ENCODE results near the gene ZC3H4.

ZC3H4 gene

GRCh38 chr19:47047272-47047762 lies 66.3 kb downstream of the ZC3H4 start:
- TF ChIP-seq CTCF (IDR thresholded peaks at IDR 0.05; ENCODE audit: control insufficient read depth, insufficient read depth, low read depth, low read length, missing control alignments), result no peak
- H3K4me3 ChIP-seq (ENCODE audit: control insufficient read depth, low read depth, low read length), result peak overlapping the region; percentile 88; the same call in 1 of the 2 replicates
- no peak for DNase-seq (ENCODE audit: low read depth)

- DNase-seq (ENCODE audit: low read depth), result no peak
- no peak overlapping the region for H3K4me3 ChIP-seq (ENCODE audit: control insufficient read depth, low read depth, low read length)
- no peak for TF ChIP-seq CTCF (IDR thresholded peaks at IDR 0.05; ENCODE audit: control insufficient read depth, insufficient read depth, low read depth, low read length, missing control alignments)
Measured at GRCh38 chr19:47045867-47046470, 67.6 kb downstream of the ZC3H4 start.

GRCh38 chr19:47044946-47045866 lies 68.4 kb downstream of the ZC3H4 start:
- no peak for TF ChIP-seq CTCF (IDR thresholded peaks at IDR 0.05; ENCODE audit: control insufficient read depth, insufficient read depth, low read depth, low read length, missing control alignments)
- no peak overlapping the region for H3K4me3 ChIP-seq (ENCODE audit: control insufficient read depth, low read depth, low read length)
- DNase-seq (ENCODE audit: low read depth), result no peak

- DNase-seq (ENCODE audit: low read depth), result no peak
- TF ChIP-seq CTCF (IDR thresholded peaks at IDR 0.05; ENCODE audit: control insufficient read depth, insufficient read depth, low read depth, low read length, missing control alignments), result no peak
- no peak overlapping the region for H3K4me3 ChIP-seq (ENCODE audit: control insufficient read depth, low read depth, low read length)
Measured at GRCh38 chr19:47040869-47041268, 72.7 kb downstream of the ZC3H4 start.

GRCh38 chr19:47039239-47039874 lies 74.2 kb downstream of the ZC3H4 start:
- no peak for TF ChIP-seq CTCF (IDR thresholded peaks at IDR 0.05; ENCODE audit: control insufficient read depth, insufficient read depth, low read depth, low read length, missing control alignments)
- DNase-seq (ENCODE audit: low read depth), result no peak
- H3K4me3 ChIP-seq (ENCODE audit: control insufficient read depth, low read depth, low read length), result no peak overlapping the region

GRCh38 chr19:47037766-47038165 lies 75.8 kb downstream of the ZC3H4 start:
- H3K4me3 ChIP-seq (ENCODE audit: control insufficient read depth, low read depth, low read length), result no peak overlapping the region
- no peak for DNase-seq (ENCODE audit: low read depth)
- no peak for TF ChIP-seq CTCF (IDR thresholded peaks at IDR 0.05; ENCODE audit: control insufficient read depth, insufficient read depth, low read depth, low read length, missing control alignments)

Data from AG09309 (cell line).